T-helper 17 cell (primary cell): ENCODE measurements around the gene TIRAP. TPM values are rescaled to one million over a fixed set of nuclear protein-coding genes. Genes with fewer than 3 reads are reported as not detected.

Experiments used
- total RNA-seq, 4 donors: library from RNA in 2 of 4; stranded (reverse) in 2 of 4; gene quantifications; one replicate each; pipeline ENCODE4 v1.2.3 and lab custom pipeline; 2022 to 2026

The TIRAP gene
- total RNA-seq, 2 donors from 2014 or later, result 13.1 to 14.1 TPM

Other genes with a start within 250 kb of the TIRAP start
- gene CDON, start 220.2 kb upstream of the TIRAP start, total RNA-seq, result 1 to 10 TPM; 2.0 TPM
- 10 to 100 TPM; 33.2 to 41.2 TPM for gene RPUSD4, start 71.4 kb upstream of the TIRAP start, total RNA-seq
- gene FAM118B, start 71.3 kb upstream of the TIRAP start, total RNA-seq, result 1 to 10 TPM; 2.5 to 2.8 TPM
- 100 to 1,000 TPM; 182 to 192 TPM for gene SRPRA, start 14.2 kb upstream of the TIRAP start, total RNA-seq
- gene FOXRED1, start 13.9 kb upstream of the TIRAP start, total RNA-seq, result 10 to 100 TPM; 21.7 to 24.9 TPM
- 10 to 100 TPM; 12.1 to 14.9 TPM for gene DCPS, start 21.0 kb downstream of the TIRAP start, total RNA-seq
- gene ST3GAL4, start 72.6 kb downstream of the TIRAP start, total RNA-seq, result 1 to 10 TPM; 3.0 to 4.8 TPM